Posterior vena cava (tissue), 2 donors: Measurements from ENCODE around the gene ZFP3. TPM values are rescaled to one million over a fixed set of nuclear protein-coding genes. Genes with fewer than 3 reads are reported as not detected.
"Not testable (repeated sequence)": the region's sequence is repeated elsewhere in the genome, so short reads cannot be mapped to it uniquely, and the experiment has no call there.

Experiments used
- DNase-seq: peaks from one replicate; pipeline ENCODE4 v3.0.0-alpha.2; 2020; ENCODE audit warnings: low spot score
- intact Hi-C, 2 donors: fragments of 100-400 bp; cut with DNase I; formaldehyde crosslinking; loops; one replicate each; pipeline versions ENCODE4 v1.14.1 to v1.14.2; 2022 to 2023
- total RNA-seq, 2 donors: library from RNA; stranded (reverse); fragmentation: NEBNext Ultra II Directional; extraction: Animal tissue kit (Norgen Biotek cat#: 25700); gene quantifications; one replicate each; pipeline ENCODE4 v1.2.1, GENCODE V29; 2021
- donor health status: DM: yes; HTN: yes; CAD: no.
- donor health status: DM: yes; HTN: yes; CAD: no.

The ZFP3 gene
- total RNA-seq, 2 donors from 2014 or later: 4.1 to 4.6 TPM

GRCh38 chr17:5122056-5122455 lies 43.8 kb downstream of the ZFP3 start:
- DNase-seq: peak; percentile 32
- intact Hi-C loops: not testable (repeated sequence)

- intact Hi-C loops: no loop called here
- DNase-seq: peak; percentile 79
Measured at GRCh38 chr17:5122586-5123342, 44.5 kb downstream of the ZFP3 start.

GRCh38 chr17:5123343-5124124 lies 45.3 kb downstream of the ZFP3 start:
- peak; percentile 76 for DNase-seq
- intact Hi-C loops: no loop called here

- intact Hi-C loops: not testable (repeated sequence)
- DNase-seq: peak; percentile 26
Measured at GRCh38 chr17:5124125-5124760, 46.0 kb downstream of the ZFP3 start.

GRCh38 chr17:5124896-5125295 lies 46.6 kb downstream of the ZFP3 start:
- intact Hi-C loops, DNase-seq: not testable (repeated sequence)

- DNase-seq: peak; percentile 70
- intact Hi-C loops: no loop called here
Measured at GRCh38 chr17:5126719-5127488, 48.6 kb downstream of the ZFP3 start.

GRCh38 chr17:5127910-5128309 lies 49.6 kb downstream of the ZFP3 start:
- intact Hi-C loops: no loop called here
- peak; percentile 34 for DNase-seq

- intact Hi-C loops: not testable (repeated sequence)
- peak; percentile 22 for DNase-seq
Measured at GRCh38 chr17:5128387-5128786, 50.1 kb downstream of the ZFP3 start.

- peak; percentile 64 for DNase-seq
- intact Hi-C loops: no loop called here
Measured at GRCh38 chr17:5128905-5129535, 50.8 kb downstream of the ZFP3 start.

GRCh38 chr17:5129770-5130169 lies 51.5 kb downstream of the ZFP3 start:
- intact Hi-C loops: not testable (repeated sequence)
- peak; percentile 12 for DNase-seq

- DNase-seq, intact Hi-C loops: not testable (repeated sequence)
Measured at GRCh38 chr17:5130261-5130660, 52.0 kb downstream of the ZFP3 start.

GRCh38 chr17:5130687-5131086 lies 52.4 kb downstream of the ZFP3 start:
- intact Hi-C loops: not testable (repeated sequence)
- peak; percentile 79 for DNase-seq

- intact Hi-C loops: no loop called here
- DNase-seq: no peak
Measured at GRCh38 chr17:5131146-5131715, 53.0 kb downstream of the ZFP3 start.

- DNase-seq: peak; percentile 66
- intact Hi-C loops: not testable (repeated sequence)
Measured at GRCh38 chr17:5131799-5132502, 53.7 kb downstream of the ZFP3 start.

GRCh38 chr17:5132503-5133225 lies 54.4 kb downstream of the ZFP3 start:
- DNase-seq: peak; percentile 51
- intact Hi-C loops: not testable (repeated sequence)

- DNase-seq: peak; percentile 62
- intact Hi-C loops: no loop called here
Measured at GRCh38 chr17:5133311-5133710, 55.0 kb downstream of the ZFP3 start.

GRCh38 chr17:5133961-5134360 lies 55.7 kb downstream of the ZFP3 start:
- intact Hi-C loops: not testable (repeated sequence)
- DNase-seq: peak; percentile 64
